ENCODE data around the gene KLK8. TPM values are rescaled to one million over a fixed set of nuclear protein-coding genes. Genes with fewer than 3 reads are reported as not detected.

Gene KLK8
- total RNA-seq, 2 donors from 2014 or later = not detected

GRCh38 chr19:51010066-51010795 is 8.8 kb upstream of the KLK8 start:
- Mint-ChIP-seq H3K27me3 (peaks cover 35 to 39% of the 10 kb centered on the region in 2 donors), H3K27ac (no peak overlapping the region), H3K9me3 (no peaks in the 10 kb centered on the region), H3K4me3 (no peak overlapping the region), H3K4me1 (ENCODE audit: low read depth in 2 of 2) (no peaks in the 10 kb centered on the region), H3K36me3 (no peaks in the 10 kb centered on the region)
- DNase-seq (ENCODE audit: low spot score) (no peak), ATAC-seq (no peak)

GRCh38 chr19:51009061-51009891 is 7.9 kb upstream of the KLK8 start:
- no peak overlapping the region for H3K27ac Mint-ChIP-seq
- H3K36me3 Mint-ChIP-seq = no peaks in the 10 kb centered on the region
- no peak overlapping the region for H3K4me3 Mint-ChIP-seq
- no peak for DNase-seq (ENCODE audit: low spot score)
- H3K4me1 Mint-ChIP-seq (ENCODE audit: low read depth in 2 of 2) = no peaks in the 10 kb centered on the region
- H3K27me3 Mint-ChIP-seq = peaks cover 29 to 37% of the 10 kb centered on the region in 2 donors
- peak; percentile 11 to 15 for ATAC-seq
- H3K9me3 Mint-ChIP-seq = no peaks in the 10 kb centered on the region

- peaks cover 31 to 36% of the 10 kb centered on the region in 2 donors for H3K27me3 Mint-ChIP-seq
- H3K36me3 Mint-ChIP-seq = no peaks in the 10 kb centered on the region
- H3K4me3 Mint-ChIP-seq = no peak overlapping the region
- no peaks in the 10 kb centered on the region for H3K4me1 Mint-ChIP-seq (ENCODE audit: low read depth in 2 of 2)
- no peak for DNase-seq (ENCODE audit: low spot score)
- H3K9me3 Mint-ChIP-seq = no peaks in the 10 kb centered on the region
- no peak for ATAC-seq
- no peak overlapping the region for H3K27ac Mint-ChIP-seq
Observed at GRCh38 chr19:51007488-51007887, 6.1 kb upstream of the KLK8 start.

- Mint-ChIP-seq H3K9me3 (no peaks in the 10 kb centered on the region), H3K36me3 (no peaks in the 10 kb centered on the region), H3K27me3 (peaks cover 40 to 45% of the 10 kb centered on the region in 2 donors), H3K4me1 (ENCODE audit: low read depth in 2 of 2) (peaks cover 0 to 4% of the 10 kb centered on the region in 2 donors), H3K27ac (no peak overlapping the region), H3K4me3 (no peak overlapping the region)
- ATAC-seq = no peak
- no peak for DNase-seq (ENCODE audit: low spot score)
Observed at GRCh38 chr19:51006406-51006805, 5.0 kb upstream of the KLK8 start.

- peaks cover 0 to 4% of the 10 kb centered on the region in 2 donors for H3K4me1 Mint-ChIP-seq (ENCODE audit: low read depth in 2 of 2)
- no peak overlapping the region for H3K4me3 Mint-ChIP-seq
- H3K9me3 Mint-ChIP-seq = no peaks in the 10 kb centered on the region
- ATAC-seq (no peak), DNase-seq (ENCODE audit: low spot score) (no peak)
- no peak overlapping the region for H3K27ac Mint-ChIP-seq
- H3K36me3 Mint-ChIP-seq = no peaks in the 10 kb centered on the region
- H3K27me3 Mint-ChIP-seq = peaks cover 41% of the 10 kb centered on the region in 2 donors
Observed at GRCh38 chr19:51005248-51005647, 3.8 kb upstream of the KLK8 start.

GRCh38 chr19:51003316-51003715 is 1.9 kb upstream of the KLK8 start:
- ATAC-seq (no peak), DNase-seq (ENCODE audit: low spot score) (no peak)
- H3K9me3 Mint-ChIP-seq = no peaks in the 10 kb centered on the region
- H3K27ac Mint-ChIP-seq = no peak overlapping the region
- peaks cover 34 to 47% of the 10 kb centered on the region in 2 donors for H3K27me3 Mint-ChIP-seq
- no peak overlapping the region for H3K4me3 Mint-ChIP-seq
- peaks cover 0 to 4% of the 10 kb centered on the region in 2 donors for H3K4me1 Mint-ChIP-seq (ENCODE audit: low read depth in 2 of 2)
- no peaks in the 10 kb centered on the region for H3K36me3 Mint-ChIP-seq

- Mint-ChIP-seq H3K27me3 (peaks cover 37 to 52% of the 10 kb centered on the region in 2 donors), H3K4me1 (ENCODE audit: low read depth in 2 of 2) (peaks cover 0 to 4% of the 10 kb centered on the region in 2 donors), H3K4me3 (no peak overlapping the region), H3K9me3 (no peaks in the 10 kb centered on the region), H3K36me3 (no peaks in the 10 kb centered on the region), H3K27ac (no peak overlapping the region)
- DNase-seq (ENCODE audit: low spot score) (no peak), ATAC-seq (peak; percentile 34 to 80)
Observed at GRCh38 chr19:51002542-51003311, 1.3 kb upstream of the KLK8 start.

GRCh38 chr19:51002089-51002532 is 707 bp upstream of the KLK8 start:
- peaks cover 0 to 4% of the 10 kb centered on the region in 2 donors for H3K4me1 Mint-ChIP-seq (ENCODE audit: low read depth in 2 of 2)
- no peak for ATAC-seq
- no peak overlapping the region for H3K27ac Mint-ChIP-seq
- no peak for DNase-seq (ENCODE audit: low spot score)
- no peaks in the 10 kb centered on the region for H3K36me3 Mint-ChIP-seq
- H3K4me3 Mint-ChIP-seq = no peak overlapping the region
- peaks cover 36 to 49% of the 10 kb centered on the region in 2 donors for H3K27me3 Mint-ChIP-seq
- H3K9me3 Mint-ChIP-seq = no peaks in the 10 kb centered on the region

GRCh38 chr19:51000981-51001380 is 423 bp downstream of the KLK8 start:
- DNase-seq (ENCODE audit: low spot score) = no peak
- Mint-ChIP-seq H3K27me3 (peaks cover 35 to 48% of the 10 kb centered on the region in 2 donors), H3K4me1 (ENCODE audit: low read depth in 2 of 2) (peaks cover 0 to 4% of the 10 kb centered on the region in 2 donors), H3K4me3 (no peak overlapping the region), H3K36me3 (no peaks in the 10 kb centered on the region), H3K9me3 (no peaks in the 10 kb centered on the region), H3K27ac (no peak overlapping the region)
- no peak for ATAC-seq

- Mint-ChIP-seq H3K4me1 (ENCODE audit: low read depth in 2 of 2) (peaks cover 0 to 4% of the 10 kb centered on the region in 2 donors), H3K4me3 (no peak overlapping the region), H3K27ac (no peak overlapping the region), H3K36me3 (no peaks in the 10 kb centered on the region), H3K27me3 (peaks cover 35 to 45% of the 10 kb centered on the region in 2 donors), H3K9me3 (no peaks in the 10 kb centered on the region)
- ATAC-seq (no peak), DNase-seq (ENCODE audit: low spot score) (no peak)
Observed at GRCh38 chr19:51000426-51000825, 978 bp downstream of the KLK8 start.

- Mint-ChIP-seq H3K27me3 (peaks cover 29 to 34% of the 10 kb centered on the region in 2 donors), H3K36me3 (no peaks in the 10 kb centered on the region), H3K27ac (no peak overlapping the region), H3K9me3 (no peaks in the 10 kb centered on the region), H3K4me3 (no peak overlapping the region), H3K4me1 (ENCODE audit: low read depth in 2 of 2) (peaks cover 0 to 4% of the 10 kb centered on the region in 2 donors)
- ATAC-seq (no peak), DNase-seq (ENCODE audit: low spot score) (no peak)
Observed at GRCh38 chr19:50998686-50999085, 2.7 kb downstream of the KLK8 start.

GRCh38 chr19:50998061-50998460 is 3.3 kb downstream of the KLK8 start:
- Mint-ChIP-seq H3K4me1 (ENCODE audit: low read depth in 2 of 2) (peaks cover 0 to 4% of the 10 kb centered on the region in 2 donors), H3K27ac (no peak overlapping the region), H3K9me3 (no peaks in the 10 kb centered on the region), H3K27me3 (peaks cover 24 to 32% of the 10 kb centered on the region in 2 donors), H3K36me3 (no peaks in the 10 kb centered on the region), H3K4me3 (no peak overlapping the region)
- ATAC-seq = no peak
- DNase-seq (ENCODE audit: low spot score) = no peak

GRCh38 chr19:50994129-50994528 is 7.3 kb downstream of the KLK8 start:
- Mint-ChIP-seq H3K27ac (no peak overlapping the region), H3K36me3 (no peaks in the 10 kb centered on the region), H3K4me1 (ENCODE audit: low read depth in 2 of 2) (no peaks in the 10 kb centered on the region), H3K4me3 (no peak overlapping the region), H3K27me3 (peaks cover 22 to 37% of the 10 kb centered on the region in 2 donors), H3K9me3 (no peaks in the 10 kb centered on the region)
- ATAC-seq (no peak), DNase-seq (ENCODE audit: low spot score) (no peak)

Data from natural killer cell treated with Interleukin-12 subunit alpha and Interleukin-12 subunit beta and Interleukin-15 and Interleukin-18, amount 100 ng/mL, for 72 hours (primary cell).